Measurements from ENCODE around the gene DUSP12.
"Not testable (repeated sequence)": the region's sequence is repeated elsewhere in the genome, so short reads cannot be mapped to it uniquely, and the experiment has no call there.

- TF ChIP-seq POLR2AphosphoS5, POLR2A (IDR thresholded peaks at IDR 0.05): not testable (repeated sequence)
These were observed 20.1 kb downstream of the DUSP12 start for GRCh38 chr1:161769673-161770045.
